Measurements from ENCODE around the gene ANKRD1.
A peak's percentile ranks its signal among the peaks of the same experiment; 100 is the strongest.
"Not testable (repeated sequence)": the region's sequence is repeated elsewhere in the genome, so short reads cannot be mapped to it uniquely, and the experiment has no call there.

Gene ANKRD1

GRCh38 chr10:90885176-90885575 lies 35.7 kb downstream of the ANKRD1 start:
- peaks cover 5% of the 10 kb centered on the region for H3K36me3 ChIP-seq (ENCODE audit: control insufficient read depth, insufficient read depth, low read length)
- H3K56ac ChIP-seq (ENCODE audit: low read length): no peak overlapping the region
- DNase-seq: no peak
- WGBS (ENCODE audit: extremely low coverage, insufficient coverage, low lambda C conversion rate): no CpG with 5 or more reads among the region's 1 CpG
- no peak overlapping the region for H3K9ac ChIP-seq (ENCODE audit: low read length)
- no peak overlapping the region for H3K4me3 ChIP-seq (ENCODE audit: low read length)
- no peak overlapping the region for H3K4ac ChIP-seq (ENCODE audit: low read depth, low read length)
- no peaks in the 10 kb centered on the region for H3K79me2 ChIP-seq (ENCODE audit: control insufficient read depth, insufficient read depth, low read length)
- no peaks in the 10 kb centered on the region for H3K4me1 ChIP-seq (ENCODE audit: control insufficient read depth, low read depth, low read length)
- no peak overlapping the region for H3K4me2 ChIP-seq (ENCODE audit: low read length)
- H2AK5ac ChIP-seq (ENCODE audit: low read length): no peak overlapping the region
- H3K18ac ChIP-seq (ENCODE audit: low read length): no peak overlapping the region
- H2BK120ac ChIP-seq (ENCODE audit: low read depth, low read length): no peak overlapping the region
- no peaks in the 10 kb centered on the region for H3K27me3 ChIP-seq (ENCODE audit: insufficient read depth, low read length, poor library complexity)
- H3K27ac ChIP-seq (ENCODE audit: low read depth, low read length): no peak overlapping the region
- no peak overlapping the region for H3K23ac ChIP-seq (ENCODE audit: low read length)
- H3K79me1 ChIP-seq (ENCODE audit: low read length): no peaks in the 10 kb centered on the region
- H4K8ac ChIP-seq (ENCODE audit: low read depth, low read length): no peak overlapping the region
- H2BK15ac ChIP-seq (replicated peaks; ENCODE audit: low read depth): no peak overlapping the region
- no peak overlapping the region for H2BK5ac ChIP-seq (ENCODE audit: low read length)
- H4K5ac ChIP-seq (ENCODE audit: low read length): no peak overlapping the region

GRCh38 chr10:90884431-90884830 lies 36.5 kb downstream of the ANKRD1 start:
- Histone ChIP-seq H3K9ac (ENCODE audit: low read length) (no peak overlapping the region), H3K56ac (ENCODE audit: low read length) (no peak overlapping the region), H3K79me1 (ENCODE audit: low read length) (no peaks in the 10 kb centered on the region), H2BK15ac (replicated peaks; ENCODE audit: low read depth) (no peak overlapping the region), H4K8ac (ENCODE audit: low read depth, low read length) (no peak overlapping the region), H3K36me3 (ENCODE audit: control insufficient read depth, insufficient read depth, low read length) (peaks cover 5% of the 10 kb centered on the region), H3K27ac (ENCODE audit: low read depth, low read length) (no peak overlapping the region), H3K4me1 (ENCODE audit: control insufficient read depth, low read depth, low read length) (no peaks in the 10 kb centered on the region), H2BK120ac (ENCODE audit: low read depth, low read length) (no peak overlapping the region), H2AK5ac (ENCODE audit: low read length) (no peak overlapping the region), H4K5ac (ENCODE audit: low read length) (no peak overlapping the region), H3K4ac (ENCODE audit: low read depth, low read length) (no peak overlapping the region), H3K27me3 (ENCODE audit: insufficient read depth, low read length, poor library complexity) (no peaks in the 10 kb centered on the region), H3K23ac (ENCODE audit: low read length) (no peak overlapping the region), H3K18ac (ENCODE audit: low read length) (no peak overlapping the region), H2BK5ac (ENCODE audit: low read length) (no peak overlapping the region), H3K4me3 (ENCODE audit: low read length) (no peak overlapping the region), H3K79me2 (ENCODE audit: control insufficient read depth, insufficient read depth, low read length) (no peaks in the 10 kb centered on the region), H3K4me2 (ENCODE audit: low read length) (no peak overlapping the region)
- no peak for DNase-seq
- no CpG with 5 or more reads among the region's 3 CpGs for WGBS (ENCODE audit: extremely low coverage, insufficient coverage, low lambda C conversion rate)

DNA sequence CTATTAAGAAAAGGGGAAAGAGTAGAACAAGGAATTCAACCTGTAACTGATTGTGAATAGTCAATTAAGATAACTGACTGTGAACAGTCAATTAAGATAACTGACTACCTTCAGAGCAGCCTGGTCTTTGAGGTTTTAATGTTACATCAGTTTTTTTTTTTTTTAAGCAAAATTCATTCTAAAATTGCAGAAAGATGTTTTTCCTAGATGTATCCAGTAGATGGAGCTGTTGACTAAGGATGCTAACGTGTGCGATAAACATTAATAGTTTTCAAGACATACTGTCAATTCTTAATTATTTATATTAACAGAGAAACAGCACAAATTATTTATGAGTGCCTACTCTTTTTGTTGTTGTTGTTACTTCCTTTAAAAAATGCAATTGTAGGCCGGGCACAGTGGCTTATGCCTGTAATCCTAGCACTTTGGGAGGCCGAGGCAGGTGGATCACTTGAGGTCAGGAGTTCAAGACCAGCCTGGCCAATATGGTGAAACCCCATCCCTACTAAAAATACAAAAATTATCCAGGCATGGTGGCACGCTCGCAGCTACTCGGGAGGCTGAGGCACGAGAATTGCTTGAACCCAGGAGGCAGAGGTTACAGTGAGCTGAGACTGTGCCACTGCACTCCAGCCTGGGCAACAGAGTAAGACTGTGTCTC lies 40.7 kb downstream of the ANKRD1 start:
- H3K4ac ChIP-seq (ENCODE audit: low read depth, low read length); H3K27me3 ChIP-seq (ENCODE audit: insufficient read depth, low read length, poor library complexity); H2BK15ac ChIP-seq (replicated peaks; ENCODE audit: low read depth); H3K23ac ChIP-seq (ENCODE audit: low read length); H3K27ac ChIP-seq (ENCODE audit: low read depth, low read length); H3K36me3 ChIP-seq (ENCODE audit: control insufficient read depth, insufficient read depth, low read length); H3K4me2 ChIP-seq (ENCODE audit: low read length); H4K8ac ChIP-seq (ENCODE audit: low read depth, low read length); H3K4me3 ChIP-seq (ENCODE audit: low read length); H3K4me1 ChIP-seq (ENCODE audit: control insufficient read depth, low read depth, low read length); H2BK5ac ChIP-seq (ENCODE audit: low read length); H3K56ac ChIP-seq (ENCODE audit: low read length); H2AK5ac ChIP-seq (ENCODE audit: low read length); H4K5ac ChIP-seq (ENCODE audit: low read length); H3K18ac ChIP-seq (ENCODE audit: low read length); H3K79me2 ChIP-seq (ENCODE audit: control insufficient read depth, insufficient read depth, low read length); H3K9ac ChIP-seq (ENCODE audit: low read length); H3K79me1 ChIP-seq (ENCODE audit: low read length); H2BK120ac ChIP-seq (ENCODE audit: low read depth, low read length): not testable (repeated sequence)
- no CpG with 5 or more reads among the region's 8 CpGs for WGBS (ENCODE audit: extremely low coverage, insufficient coverage, low lambda C conversion rate)
- DNase-seq: peak; percentile 44

DNA sequence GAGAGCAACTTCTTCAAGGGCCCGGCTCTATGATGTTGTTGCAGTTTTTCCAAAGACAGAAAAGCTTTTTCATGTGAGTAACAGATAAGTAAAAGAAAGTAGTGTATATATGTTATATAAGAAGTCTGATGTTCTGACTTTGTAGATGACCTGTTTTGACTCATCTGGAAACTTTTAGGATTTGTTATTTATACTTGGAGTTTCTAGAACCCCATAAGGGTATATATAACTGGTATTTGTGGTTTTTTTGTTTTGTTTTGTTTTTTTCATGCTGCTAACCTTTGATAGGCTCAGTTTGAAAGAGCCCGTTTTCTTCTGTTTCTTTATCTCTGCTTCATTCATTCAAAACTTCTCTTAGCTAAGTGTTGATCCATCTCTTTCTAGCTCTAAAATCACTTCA lies 41.8 kb downstream of the ANKRD1 start:
- WGBS (ENCODE audit: extremely low coverage, insufficient coverage, low lambda C conversion rate): no CpG with 5 or more reads among the region's 2 CpGs
- peaks cover 3% of the 10 kb centered on the region for H3K36me3 ChIP-seq (ENCODE audit: control insufficient read depth, insufficient read depth, low read length)

DNA sequence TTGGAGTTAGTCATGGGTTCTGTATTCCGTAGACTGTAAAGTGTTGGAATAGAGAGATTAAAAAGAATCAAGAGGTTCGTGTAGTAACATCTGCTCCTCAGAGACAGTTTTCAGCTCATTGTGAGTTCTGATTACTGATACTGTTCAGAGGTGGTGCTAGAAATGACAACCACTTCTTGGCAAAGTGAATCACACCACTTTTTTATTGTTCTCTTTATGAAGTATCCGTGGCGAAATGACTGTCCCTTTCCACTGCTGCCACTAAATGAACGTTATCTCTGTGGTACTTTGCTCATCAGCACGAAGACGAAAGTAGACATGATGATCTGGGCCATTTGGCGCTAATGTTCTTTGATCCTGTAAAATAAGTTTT lies 48.3 kb downstream of the ANKRD1 start:
- Histone ChIP-seq H3K79me1 (ENCODE audit: low read length) (peaks cover 11% of the 10 kb centered on the region), H3K4me2 (ENCODE audit: low read length) (peak overlapping the region; percentile 99), H3K27ac (ENCODE audit: low read depth, low read length) (no peak overlapping the region), H2BK5ac (ENCODE audit: low read length) (no peak overlapping the region), H3K4ac (ENCODE audit: low read depth, low read length) (no peak overlapping the region), H3K56ac (ENCODE audit: low read length) (peak overlapping the region; percentile 96), H2BK15ac (replicated peaks; ENCODE audit: low read depth) (no peak overlapping the region), H3K27me3 (ENCODE audit: insufficient read depth, low read length, poor library complexity) (no peaks in the 10 kb centered on the region), H4K8ac (ENCODE audit: low read depth, low read length) (no peak overlapping the region), H3K4me3 (ENCODE audit: low read length) (peak overlapping the region; percentile 99), H3K18ac (ENCODE audit: low read length) (no peak overlapping the region), H2BK120ac (ENCODE audit: low read depth, low read length) (no peak overlapping the region), H2AK5ac (ENCODE audit: low read length) (no peak overlapping the region), H3K36me3 (ENCODE audit: control insufficient read depth, insufficient read depth, low read length) (peaks cover 3% of the 10 kb centered on the region), H3K79me2 (ENCODE audit: control insufficient read depth, insufficient read depth, low read length) (peaks cover 21% of the 10 kb centered on the region), H4K5ac (ENCODE audit: low read length) (no peak overlapping the region), H3K23ac (ENCODE audit: low read length) (no peak overlapping the region), H3K4me1 (ENCODE audit: control insufficient read depth, low read depth, low read length) (peaks cover 3% of the 10 kb centered on the region), H3K9ac (ENCODE audit: low read length) (peak overlapping the region; percentile 95)
- no CpG with 5 or more reads among the region's 8 CpGs for WGBS (ENCODE audit: extremely low coverage, insufficient coverage, low lambda C conversion rate)
- no peak for DNase-seq

More for the DNA sequence above, 41.8 kb downstream of the ANKRD1 start:
- Histone ChIP-seq H4K8ac (ENCODE audit: low read depth, low read length) (no peak overlapping the region), H2BK5ac (ENCODE audit: low read length) (no peak overlapping the region), H3K79me1 (ENCODE audit: low read length) (peaks cover 1% of the 10 kb centered on the region), H3K4me3 (ENCODE audit: low read length) (no peak overlapping the region), H3K4ac (ENCODE audit: low read depth, low read length) (no peak overlapping the region), H3K23ac (ENCODE audit: low read length) (no peak overlapping the region), H3K27ac (ENCODE audit: low read depth, low read length) (no peak overlapping the region), H3K9ac (ENCODE audit: low read length) (no peak overlapping the region), H4K5ac (ENCODE audit: low read length) (no peak overlapping the region), H3K27me3 (ENCODE audit: insufficient read depth, low read length, poor library complexity) (no peaks in the 10 kb centered on the region), H3K4me2 (ENCODE audit: low read length) (no peak overlapping the region), H2BK120ac (ENCODE audit: low read depth, low read length) (no peak overlapping the region), H3K79me2 (ENCODE audit: control insufficient read depth, insufficient read depth, low read length) (peaks cover 1% of the 10 kb centered on the region), H2AK5ac (ENCODE audit: low read length) (no peak overlapping the region), H3K56ac (ENCODE audit: low read length) (no peak overlapping the region), H2BK15ac (replicated peaks; ENCODE audit: low read depth) (no peak overlapping the region), H3K18ac (ENCODE audit: low read length) (no peak overlapping the region), H3K4me1 (ENCODE audit: control insufficient read depth, low read depth, low read length) (no peaks in the 10 kb centered on the region)
- DNase-seq: no peak
